B cell (primary cell): Measurements from ENCODE around the gene RAB42. TPM values are rescaled to one million over a fixed set of nuclear protein-coding genes. Genes with fewer than 3 reads are reported as not detected.
A peak's percentile ranks its signal among the peaks of the same experiment; 100 is the strongest.
"Not testable (repeated sequence)": the region's sequence is repeated elsewhere in the genome, so short reads cannot be mapped to it uniquely, and the experiment has no call there.

Experiments
- ATAC-seq: fragments of 200-7000 bp; cut with Tn5 transposase; one replicate; pipeline ENCODE4 v1.10.0; 2021; ENCODE audit warnings: low read depth, mild to moderate bottlenecking, moderate number of reproducible peaks, moderate library complexity
- CTCF ChIA-PET: fragments of 350-600 bp; sonication (Branson Sonifier 250); formaldehyde crosslinking; loops from one replicate; lab custom pipeline; 2021; ENCODE audit warnings: antibody characterized with exemption, inconsistent platforms; lab: Charles Lee
- POLR2A ChIA-PET: fragments of 350-600 bp; sonication (Branson Sonifier 250); formaldehyde crosslinking; loops from one replicate; lab custom pipeline; 2021; ENCODE audit warnings: antibody characterized with exemption; lab: Charles Lee
- DNase-seq: peaks from one replicate; pipeline ENCODE4 v3.0.0; 2013
- H2AFZ ChIP-seq: 2 replicates; pipeline ENCODE4 v1.6.1; 2012; ENCODE audit warnings: mild to moderate bottlenecking, low read depth, low read length; ENCODE audit not compliant: insufficient read depth, poor library complexity, severe bottlenecking
- H3K27ac ChIP-seq, 2 donors: 1 replicate in 1 of 2; 2 replicates in 1 of 2; pipeline ENCODE4 v1.5.1; 2012 to 2013; ENCODE audit warnings: low read length in 2 of 2, mild to moderate bottlenecking in 2 of 2, moderate library complexity in 1 of 2
- H3K27me3 ChIP-seq, 4 experiments: fragments of 200-600 bp in 1 of 4; sonication (generic) in 1 of 4; replicated peaks in 1 of 4; 1 replicate in 2 of 4; 2 replicates in 2 of 4; pipeline versions ENCODE4 v1.6.1 to v1.7.0; 2013 to 2016; ENCODE audit warnings: low read length in 3 of 4, mild to moderate bottlenecking in 2 of 4, mixed read lengths in 1 of 4, moderate library complexity in 1 of 4; ENCODE audit not compliant: insufficient read depth in 4 of 4, control insufficient read depth in 3 of 4; ENCODE audit errors: control extremely low read depth in 1 of 4
- H3K36me3 ChIP-seq, 2 experiments: replicated peaks in 1 of 2; 1 replicate in 1 of 2; 2 replicates in 1 of 2; pipeline versions ENCODE4 v1.6.1 to v1.7.1; 2013; ENCODE audit warnings: low read length in 1 of 2; ENCODE audit not compliant: insufficient read depth in 2 of 2, control insufficient read depth in 1 of 2; ENCODE audit errors: control extremely low read depth in 1 of 2, extremely low read depth in 1 of 2
- H3K4me1 ChIP-seq, 2 donors: fragments of 200-600 bp in 1 of 2; sonication (generic) in 1 of 2; 1 replicate in 1 of 2; 2 replicates in 1 of 2; pipeline versions ENCODE4 v1.5.1 to v1.6.1; 2013 to 2017; ENCODE audit warnings: low read length in 2 of 2; ENCODE audit not compliant: control insufficient read depth in 2 of 2, insufficient read depth in 2 of 2
- H3K4me2 ChIP-seq: replicated peaks from 2 replicates; pipeline ENCODE3; 2012; ENCODE audit warnings: mild to moderate bottlenecking, low read depth, low read length; ENCODE audit not compliant: poor library complexity, severe bottlenecking
- H3K4me3 ChIP-seq, 5 experiments: fragments of 200-600 bp in 1 of 5; sonication (generic) in 1 of 5; 1 replicate in 3 of 5; 2 replicates in 2 of 5; pipeline versions ENCODE4 v1.5.1 to v1.7.0; 2011 to 2016; ENCODE audit warnings: low read length in 4 of 5, mild to moderate bottlenecking in 4 of 5, low read depth in 2 of 5, control low read depth in 1 of 5, moderate library complexity in 1 of 5; ENCODE audit not compliant: insufficient read depth in 1 of 5; ENCODE audit errors: control extremely low read depth in 1 of 5, extremely low read depth in 1 of 5
- H3K79me2 ChIP-seq: fragments of 200-600 bp; sonication (generic); one replicate; pipeline ENCODE4 v1.6.0; 2016; ENCODE audit warnings: low read length; ENCODE audit not compliant: control insufficient read depth, insufficient read depth
- H3K9ac ChIP-seq: fragments of 200-600 bp; sonication (generic); 2 replicates; pipeline ENCODE4 v1.6.1; 2017; ENCODE audit warnings: mild to moderate bottlenecking, low read length, moderate library complexity
- H3K9me3 ChIP-seq, 3 donors: one replicate each; pipeline versions ENCODE4 v1.6.1 to v1.7.1; 2013; ENCODE audit warnings: low read length in 2 of 3; ENCODE audit not compliant: control insufficient read depth in 2 of 3, insufficient read depth in 1 of 3; ENCODE audit errors: control extremely low read depth in 1 of 3
- H4K20me1 ChIP-seq: 2 replicates; pipeline ENCODE4 v1.6.0; 2012; ENCODE audit warnings: mild to moderate bottlenecking, low read length; ENCODE audit not compliant: insufficient read depth, control insufficient read depth, poor library complexity, severe bottlenecking
- H3K27ac Mint-ChIP-seq: one replicate; pipeline ENCODE4 v1.8.0; 2021; ENCODE audit warnings: mixed read lengths
- H3K27me3 Mint-ChIP-seq: one replicate; pipeline ENCODE4 v1.8.0; 2021; ENCODE audit warnings: mixed read lengths
- H3K4me1 Mint-ChIP-seq: one replicate; pipeline ENCODE4 v1.8.0; 2021; ENCODE audit warnings: mixed read lengths
- H3K4me3 Mint-ChIP-seq: one replicate; pipeline ENCODE4 v1.8.0; 2021; ENCODE audit warnings: mixed read lengths
- H3K9me3 Mint-ChIP-seq: one replicate; pipeline ENCODE4 v1.8.0; 2022; ENCODE audit warnings: mixed read lengths; ENCODE audit not compliant: insufficient read depth
- EZH2 ChIP-seq: IDR thresholded peaks from 2 replicates; pipeline ENCODE4 v1.6.1; 2012; ENCODE audit warnings: borderline replicate concordance, low read depth, mild to moderate bottlenecking, moderate library complexity, low read length; ENCODE audit not compliant: insufficient read depth, poor library complexity, severe bottlenecking
- WGBS: methylation state at CpG from one replicate; pipeline ENCODE4 v1.1.5; 2013; ENCODE audit warnings: missing lambda C conversion rate; ENCODE audit not compliant: insufficient coverage; 5-methylcytosine and 5-hydroxymethylcytosine counted together
- intact Hi-C: fragments of 100-400 bp; cut with micrococcal nuclease; formaldehyde crosslinking; loops from one replicate; pipeline ENCODE4 v1.10.0; 2022
- polyA plus RNA-seq: library from polyadenylated mRNA; depleted of rRNA; stranded (reverse); fragments of >200 nt; gene quantifications from 2 replicates; pipeline ENCODE4 v1.2.3, GENCODE V29; 2012
- total RNA-seq, 2 donors: library from RNA; stranded (reverse); fragments of 120-200 nt in 1 of 2; gene quantifications; 1 replicate in 1 of 2; 2 replicates in 1 of 2; pipeline versions ENCODE4 v1.2.3 to v1.2.4, GENCODE V29; 2013 to 2022
- TF ChIP-seq, protein P1 (sequence below): fragments of 200-600 bp; IDR thresholded peaks from one replicate; pipeline ENCODE4 v1.8.0; 2022; ENCODE audit warnings: antibody characterized with exemption, mild to moderate bottlenecking

The RAB42 gene
- total and polyA plus RNA-seq, 2 donors (not counting 1 experiment from before 2014, with no cell fraction given) = not detected

DNA sequence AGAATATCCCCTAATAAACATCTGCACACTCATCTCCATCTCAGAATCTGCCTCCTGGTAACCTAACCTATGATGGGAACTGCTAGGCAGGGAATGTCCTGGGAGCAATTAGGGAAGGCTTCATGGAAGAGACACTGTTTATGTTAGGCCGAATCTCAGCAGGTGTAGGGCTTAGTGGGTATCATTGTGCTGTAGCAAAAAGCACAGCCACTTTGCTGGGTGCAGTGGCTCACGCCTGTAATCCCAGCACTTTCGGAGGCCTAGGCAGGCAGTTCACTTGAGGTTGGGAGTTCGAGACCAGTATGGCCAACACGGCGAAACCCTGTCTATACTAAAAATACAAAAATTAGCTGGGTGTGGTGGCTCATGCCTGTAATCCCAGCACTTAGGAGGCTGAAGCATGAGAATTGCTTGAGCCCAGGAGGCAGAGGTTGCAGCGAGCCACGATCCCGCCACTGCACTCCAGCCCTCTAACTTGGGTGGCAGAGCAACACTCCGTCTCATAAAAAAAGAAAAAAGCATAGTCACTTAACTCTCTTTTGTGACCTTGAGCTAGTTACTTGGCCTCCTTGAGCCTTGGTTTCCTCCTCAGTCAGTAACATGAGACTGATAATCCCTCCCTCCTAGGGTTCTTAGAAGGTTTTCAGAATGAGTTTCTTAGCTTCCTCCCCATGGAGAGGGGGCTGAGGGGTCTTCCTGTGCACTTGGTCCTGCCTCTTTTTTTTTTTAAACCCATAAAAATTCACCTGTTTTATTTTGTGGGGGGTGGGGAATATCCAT is 3.5 kb downstream of the RAB42 start:
- Mint-ChIP-seq H3K4me3 (peak overlapping the region; percentile 19), H3K4me1 (peaks cover 10% of the 10 kb centered on the region), H3K27ac (no peak overlapping the region), H3K9me3 (no peaks in the 10 kb centered on the region), H3K27me3 (peaks cover 3% of the 10 kb centered on the region)
- H3K27ac ChIP-seq = no peak overlapping the region
- 93% methylated on average over 7 of the region's 10 CpGs for WGBS
- CTCF ChIA-PET = interaction anchor here (0.6 kb wide), 1 partner anchor 524 kb away, joined by 4 read pairs; no protein-coding TSS in a partner anchor
- H3K4me1 ChIP-seq = peaks cover 4 to 11% of the 10 kb centered on the region in 2 donors
- H3K27me3 ChIP-seq = peaks cover 0 to 9% (median 3%) of the 10 kb centered on the region in 4 experiments
- no peak overlapping the region for H3K4me3 ChIP-seq
- DNase-seq = no peak
- H3K4me2 ChIP-seq = no peak overlapping the region
- ATAC-seq = no peak
- POLR2A ChIA-PET = no interaction called here
- H3K9me3 ChIP-seq = no peaks in the 10 kb centered on the region
- no peak overlapping the region for H3K9ac ChIP-seq
- TF ChIP-seq, protein P1, sequence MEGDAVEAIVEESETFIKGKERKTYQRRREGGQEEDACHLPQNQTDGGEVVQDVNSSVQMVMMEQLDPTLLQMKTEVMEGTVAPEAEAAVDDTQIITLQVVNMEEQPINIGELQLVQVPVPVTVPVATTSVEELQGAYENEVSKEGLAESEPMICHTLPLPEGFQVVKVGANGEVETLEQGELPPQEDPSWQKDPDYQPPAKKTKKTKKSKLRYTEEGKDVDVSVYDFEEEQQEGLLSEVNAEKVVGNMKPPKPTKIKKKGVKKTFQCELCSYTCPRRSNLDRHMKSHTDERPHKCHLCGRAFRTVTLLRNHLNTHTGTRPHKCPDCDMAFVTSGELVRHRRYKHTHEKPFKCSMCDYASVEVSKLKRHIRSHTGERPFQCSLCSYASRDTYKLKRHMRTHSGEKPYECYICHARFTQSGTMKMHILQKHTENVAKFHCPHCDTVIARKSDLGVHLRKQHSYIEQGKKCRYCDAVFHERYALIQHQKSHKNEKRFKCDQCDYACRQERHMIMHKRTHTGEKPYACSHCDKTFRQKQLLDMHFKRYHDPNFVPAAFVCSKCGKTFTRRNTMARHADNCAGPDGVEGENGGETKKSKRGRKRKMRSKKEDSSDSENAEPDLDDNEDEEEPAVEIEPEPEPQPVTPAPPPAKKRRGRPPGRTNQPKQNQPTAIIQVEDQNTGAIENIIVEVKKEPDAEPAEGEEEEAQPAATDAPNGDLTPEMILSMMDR = no peak
- TF ChIP-seq EZH2 = no peak
- intact Hi-C loops = no loop called here
- no peak overlapping the region for H2AFZ ChIP-seq
- H4K20me1 ChIP-seq = no peaks in the 10 kb centered on the region
- no peaks in the 10 kb centered on the region for H3K79me2 ChIP-seq
- no peaks in the 10 kb centered on the region for H3K36me3 ChIP-seq

DNA sequence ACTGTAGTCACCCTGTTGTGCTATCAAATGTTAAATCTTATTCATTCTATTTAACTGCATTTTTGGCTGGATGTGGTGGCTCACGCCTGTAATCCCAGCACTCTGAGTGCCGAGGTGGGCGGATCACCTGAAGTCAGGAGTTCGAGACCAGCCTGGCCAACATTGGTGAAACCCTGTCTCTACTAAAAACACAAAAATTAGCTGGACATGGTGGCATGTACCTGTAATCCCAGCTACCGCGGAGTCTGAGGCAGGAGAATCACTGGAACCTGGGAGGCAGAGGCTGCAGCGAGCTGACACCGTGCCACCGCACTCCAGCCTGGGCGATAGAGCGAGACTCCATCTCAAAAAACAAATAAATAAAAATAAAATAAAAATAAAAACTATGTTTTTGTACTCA is 4.2 kb downstream of the RAB42 start:
- H3K9me3 Mint-ChIP-seq, CTCF ChIA-PET, H4K20me1 ChIP-seq, H2AFZ ChIP-seq, H3K27me3 ChIP-seq, DNase-seq, H3K36me3 ChIP-seq, H3K4me3 Mint-ChIP-seq, ATAC-seq, H3K9ac ChIP-seq, H3K9me3 ChIP-seq, H3K27me3 Mint-ChIP-seq, H3K4me2 ChIP-seq, H3K27ac ChIP-seq, H3K79me2 ChIP-seq, H3K27ac Mint-ChIP-seq, H3K4me3 ChIP-seq, intact Hi-C loops: not testable (repeated sequence)
- POLR2A ChIA-PET = interaction anchor here (0.7 kb wide), 1 partner anchor 185 kb away, joined by 3 read pairs; no protein-coding TSS in a partner anchor
- H3K4me1 Mint-ChIP-seq = peaks cover 10% of the 10 kb centered on the region
- peaks cover 4 to 11% of the 10 kb centered on the region in 2 donors for H3K4me1 ChIP-seq
- WGBS = 99% methylated on average over 7 of the region's 11 CpGs
